HG03066 (cell line): Measurements from ENCODE around the gene PRR16.
"Not testable (repeated sequence)": the region's sequence is repeated elsewhere in the genome, so short reads cannot be mapped to it uniquely, and the experiment has no call there.

Experiments used
- ATAC-seq: cut with Tn5 transposase; IDR thresholded peaks from one replicate; pipeline ENCODE4 v1.9.1; 2021; ENCODE audit warnings: low read depth; ENCODE audit not compliant: unreplicated experiment

PRR16 gene

DNA sequence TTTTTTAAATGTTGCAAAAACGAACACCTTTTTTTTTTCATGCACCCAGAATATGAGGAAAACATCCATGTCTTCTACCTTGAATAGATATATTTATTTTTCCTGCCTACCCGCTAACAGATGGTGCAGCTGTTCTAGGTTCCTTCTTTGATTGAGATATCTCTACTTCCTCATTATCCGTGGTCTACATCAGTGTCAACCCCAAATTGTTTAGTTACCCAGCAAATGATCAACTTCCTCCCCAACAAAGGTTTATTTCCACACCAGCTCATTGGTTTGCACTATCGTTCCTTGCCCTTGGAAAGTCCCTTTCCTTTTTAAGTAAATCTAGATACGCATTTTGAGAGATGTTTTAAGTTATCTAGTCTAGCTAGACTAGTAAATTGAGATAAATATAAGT lies 166.4 kb downstream of the PRR16 start:
- ATAC-seq, result no peak

DNA sequence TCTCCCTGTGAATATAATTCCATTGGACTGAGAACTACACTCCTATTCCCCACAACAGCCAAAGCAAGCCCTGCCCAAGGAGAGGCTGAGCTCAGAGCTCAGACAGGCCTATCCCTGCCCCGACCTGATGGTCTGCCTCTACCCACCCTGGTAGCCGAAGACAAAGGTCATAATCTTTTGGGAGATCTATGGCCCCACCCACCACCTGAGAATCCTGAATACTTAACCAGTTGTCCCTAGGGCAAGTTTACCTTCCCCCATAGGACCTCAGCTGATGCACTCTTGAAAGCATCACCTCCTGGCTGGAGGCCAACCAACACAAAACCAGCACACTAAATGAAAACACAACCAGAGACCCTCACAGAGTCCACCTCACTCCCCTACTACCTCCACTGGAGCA lies 167.5 kb downstream of the PRR16 start:
- no peak for ATAC-seq

DNA sequence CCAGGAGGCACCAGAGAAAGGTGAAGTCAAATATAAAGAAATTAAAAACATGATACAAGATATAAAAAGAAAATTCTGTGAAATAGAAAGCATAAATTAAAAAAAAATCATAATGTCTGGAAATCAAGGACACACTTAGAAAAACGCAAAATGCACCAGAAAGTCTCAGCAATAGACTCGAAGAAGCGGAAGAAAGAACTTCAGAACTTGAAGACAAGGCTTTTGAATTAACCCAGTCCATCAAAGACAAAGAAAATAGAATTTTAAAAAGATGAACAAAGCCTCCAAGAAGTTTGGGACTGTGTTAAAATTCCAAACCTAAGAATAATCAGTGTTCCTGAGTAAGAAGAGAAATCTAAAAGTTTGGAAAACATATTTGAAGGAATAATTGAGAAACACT lies 168.3 kb downstream of the PRR16 start:
- no peak for ATAC-seq

DNA sequence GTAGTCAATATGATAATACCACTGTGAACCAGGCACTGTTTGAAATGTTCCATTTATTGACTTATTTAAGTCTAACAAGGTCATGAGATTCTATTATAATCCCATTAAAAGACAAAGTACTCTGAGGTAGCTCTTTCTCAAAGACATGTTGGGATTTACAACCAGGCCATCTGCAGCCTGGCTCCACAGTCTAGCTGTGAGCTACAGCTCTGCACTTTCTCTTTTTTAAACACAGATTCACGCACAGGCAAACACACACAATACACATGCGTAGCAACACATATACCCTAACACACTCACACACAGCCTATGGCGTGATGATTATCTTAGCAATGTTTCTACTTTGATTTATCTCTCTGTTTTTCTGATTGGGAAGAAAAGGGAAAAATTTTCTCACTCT lies 174.3 kb downstream of the PRR16 start:
- no peak for ATAC-seq

- no peak for ATAC-seq
Observed at GRCh38 chr5:120640778-120641177, 176.7 kb downstream of the PRR16 start.

- no peak for ATAC-seq
Observed at GRCh38 chr5:120644516-120644915, 180.4 kb downstream of the PRR16 start.

- ATAC-seq, result no peak
Observed at GRCh38 chr5:120655828-120656435, 191.8 kb downstream of the PRR16 start.

- ATAC-seq, result no peak
Observed at GRCh38 chr5:120657104-120657503, 193.0 kb downstream of the PRR16 start.

GRCh38 chr5:120677481-120677880 lies 213.4 kb downstream of the PRR16 start:
- no peak for ATAC-seq

DNA sequence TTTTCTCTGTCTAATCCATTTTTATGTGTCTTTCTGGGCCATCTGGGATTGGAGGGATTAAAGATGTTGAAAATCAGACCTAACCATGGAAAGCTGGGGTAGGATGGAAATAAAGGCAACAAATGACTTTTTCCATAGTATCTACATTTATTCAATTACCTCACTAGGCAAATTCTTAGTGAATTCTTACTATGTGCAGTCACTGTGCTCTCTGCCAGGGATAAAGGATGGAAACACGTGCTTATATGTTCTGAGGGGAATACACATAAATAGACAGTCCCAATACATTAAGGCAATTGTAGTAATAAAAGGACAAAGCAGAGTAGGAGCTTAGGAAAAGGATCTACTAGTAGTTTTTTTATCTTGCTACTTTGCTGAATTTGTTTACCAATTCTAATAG lies 214.2 kb downstream of the PRR16 start:
- no peak for ATAC-seq

GRCh38 chr5:120682851-120683250 lies 218.8 kb downstream of the PRR16 start:
- no peak for ATAC-seq

- ATAC-seq, result no peak
Observed at GRCh38 chr5:120683580-120683979, 219.5 kb downstream of the PRR16 start.

- no peak for ATAC-seq
Observed at GRCh38 chr5:120684213-120684612, 220.1 kb downstream of the PRR16 start.

DNA sequence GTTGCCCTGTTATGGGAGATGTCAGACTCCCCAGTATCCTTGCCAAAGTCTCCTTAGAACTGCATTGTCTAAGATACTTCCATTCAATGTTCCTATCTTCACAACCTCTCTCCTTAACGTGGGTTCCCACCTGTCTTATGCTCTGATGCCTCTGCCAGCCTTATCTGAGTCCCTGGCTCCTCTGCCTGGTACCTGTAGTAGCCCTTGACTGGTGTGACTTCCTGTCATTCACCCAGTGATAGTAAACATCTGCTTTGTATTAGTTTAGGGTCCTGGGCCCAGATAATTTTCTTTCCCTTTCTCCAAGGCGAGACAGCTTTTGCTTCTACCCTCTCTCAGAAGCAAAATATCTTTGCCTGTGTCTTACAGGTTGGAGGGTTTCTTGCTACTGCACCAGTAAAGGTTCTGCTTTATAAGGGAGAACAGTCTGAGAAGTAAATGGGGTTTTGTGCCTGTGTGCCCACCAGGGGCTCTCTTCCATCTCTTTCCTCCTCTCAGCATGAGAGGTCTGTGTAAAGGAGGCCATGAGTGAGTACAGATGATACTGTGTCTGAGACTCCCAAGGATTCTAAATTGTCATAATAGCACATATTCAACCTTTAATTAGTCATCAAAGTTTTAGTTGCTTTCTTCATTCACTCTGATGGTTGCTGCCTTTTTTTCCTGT lies 220.8 kb downstream of the PRR16 start:
- no peak for ATAC-seq

- ATAC-seq, result no peak
Observed at GRCh38 chr5:120690621-120691407, 226.7 kb downstream of the PRR16 start.

- ATAC-seq, result no peak
Observed at GRCh38 chr5:120692325-120692724, 228.2 kb downstream of the PRR16 start.

DNA sequence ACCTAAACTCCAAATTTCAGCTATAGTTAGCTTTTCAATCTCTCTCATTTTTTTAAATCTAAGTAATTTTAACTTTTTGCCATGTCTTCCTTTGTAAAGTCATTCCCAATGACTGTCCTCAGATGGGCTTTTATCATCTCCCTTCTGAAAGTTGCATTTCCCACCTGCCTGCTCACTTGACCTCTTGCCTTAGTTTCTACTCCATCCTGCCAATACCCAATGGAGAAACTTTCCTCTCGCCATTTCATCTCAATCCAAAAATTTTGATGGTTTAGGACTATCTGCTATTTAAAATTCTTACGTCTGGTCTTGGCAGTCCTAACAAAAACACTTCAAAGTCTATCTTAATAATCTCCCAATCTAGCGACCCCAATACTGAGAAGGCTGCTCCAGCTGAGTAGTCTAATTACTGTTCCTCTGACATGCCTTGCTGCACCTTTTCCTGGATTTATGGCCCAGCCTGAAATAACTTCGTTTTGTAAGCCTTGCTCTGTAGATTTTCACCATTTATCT lies 231.3 kb downstream of the PRR16 start:
- no peak for ATAC-seq

DNA sequence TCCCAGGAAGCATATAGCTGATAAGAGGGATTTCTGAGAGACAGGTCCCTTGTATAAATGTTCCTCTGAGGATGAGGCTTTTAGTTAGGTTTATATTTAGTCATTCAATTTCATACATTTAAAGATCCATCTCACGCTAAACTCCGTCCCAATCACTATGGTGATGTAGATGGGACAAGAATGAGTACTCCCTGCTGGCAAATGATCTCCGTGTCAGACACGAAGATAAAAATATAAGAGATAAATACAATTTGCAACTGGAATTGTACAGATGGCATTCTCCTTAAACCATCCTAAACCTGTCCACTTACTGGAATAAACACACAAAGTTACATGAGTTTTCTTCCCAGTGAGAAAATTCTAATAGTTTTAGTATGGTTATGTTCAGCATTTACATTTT lies 233.0 kb downstream of the PRR16 start:
- no peak for ATAC-seq

- ATAC-seq, result not testable (repeated sequence)
Observed at GRCh38 chr5:120697670-120698327, 233.7 kb downstream of the PRR16 start.

DNA sequence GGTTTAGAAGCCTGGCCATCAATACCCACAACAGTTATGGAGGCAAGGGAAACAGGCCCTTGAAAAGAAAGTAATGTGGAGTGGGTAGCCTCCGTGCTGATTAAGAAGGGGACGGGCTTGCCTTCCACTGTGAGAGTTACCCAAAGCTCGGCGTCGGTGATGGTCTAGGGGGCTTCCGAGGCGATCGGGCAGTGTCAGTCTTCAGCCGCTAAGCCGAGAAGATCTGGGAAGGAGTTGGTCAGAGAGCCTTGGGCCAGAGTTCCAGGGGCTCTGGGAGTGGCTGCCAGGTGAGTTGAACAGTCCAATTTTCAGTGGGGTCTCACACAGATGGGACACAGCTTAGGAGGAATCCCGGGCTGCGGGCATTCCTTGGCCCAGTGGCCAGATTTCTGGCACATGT lies 236.6 kb downstream of the PRR16 start:
- not testable (repeated sequence) for ATAC-seq
